DMS153 treated with DMSO at 0.1 percent for 48 hours (cell line): ENCODE results near the gene NFYA.

Experiments used
- DNase-seq: peaks from one replicate; lab custom pipeline; 2025; ENCODE audit not compliant: unreplicated experiment; lab: John Stamatoyannopoulos, UW

NFYA gene

GRCh38 chr6:41046084-41046483, 26.7 kb upstream of the NFYA start:
- DNase-seq, result no peak

- no peak for DNase-seq
These were observed 25.5 kb upstream of the NFYA start for GRCh38 chr6:41047306-41047705.

GRCh38 chr6:41047745-41048732, 24.7 kb upstream of the NFYA start:
- DNase-seq, result no peak

- no peak for DNase-seq
These were observed 23.3 kb upstream of the NFYA start for GRCh38 chr6:41049521-41049920.

GRCh38 chr6:41049955-41050354, 22.8 kb upstream of the NFYA start:
- no peak for DNase-seq

DNA sequence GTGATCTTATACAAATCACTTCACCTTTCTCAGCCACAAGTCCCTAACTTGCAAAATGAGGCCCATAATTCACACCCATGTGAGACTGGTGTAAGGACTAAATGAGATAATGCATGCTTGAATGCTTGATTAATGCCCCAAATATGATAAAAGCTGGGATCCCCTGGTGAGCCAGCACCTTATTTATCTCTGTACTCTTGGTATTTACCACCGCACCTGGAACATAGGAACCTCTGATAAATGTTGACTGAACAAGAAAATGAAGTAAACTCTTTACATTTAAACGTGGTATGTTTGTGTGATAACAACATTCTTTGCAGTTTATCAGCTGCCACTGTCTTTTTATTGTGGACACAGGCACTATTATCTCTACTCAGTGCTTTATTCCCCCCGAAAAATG, 22.2 kb upstream of the NFYA start:
- no peak for DNase-seq

- no peak for DNase-seq
These were observed 20.9 kb upstream of the NFYA start for GRCh38 chr6:41051873-41052272.

DNA sequence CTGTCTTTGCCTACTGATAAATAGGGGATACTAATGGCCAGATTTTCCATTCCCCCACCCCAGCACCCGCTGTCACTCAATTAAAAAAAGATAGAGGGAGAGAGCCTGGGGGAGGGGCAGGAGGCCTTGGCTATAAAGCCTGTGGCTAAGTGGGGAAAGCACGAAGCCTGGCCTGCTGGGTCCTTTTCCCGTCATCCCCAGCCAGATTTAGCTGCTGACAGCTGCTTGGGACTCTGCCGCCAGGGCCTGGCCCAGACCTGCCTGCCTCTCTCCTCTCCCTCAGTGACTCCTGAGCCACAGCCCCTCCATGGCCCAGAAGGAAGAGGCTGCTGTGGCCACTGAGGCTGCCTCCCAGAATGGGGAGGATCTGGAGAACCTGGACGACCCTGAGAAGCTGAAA, 19.7 kb upstream of the NFYA start, which contains the start of gene APOBEC2:
APOBEC2 (plus strand) TSS at position 162 of the 400 bp plus-strand sequence; CDS start at position 308, 146 bp downstream.
- DNase-seq, result no peak

DNA sequence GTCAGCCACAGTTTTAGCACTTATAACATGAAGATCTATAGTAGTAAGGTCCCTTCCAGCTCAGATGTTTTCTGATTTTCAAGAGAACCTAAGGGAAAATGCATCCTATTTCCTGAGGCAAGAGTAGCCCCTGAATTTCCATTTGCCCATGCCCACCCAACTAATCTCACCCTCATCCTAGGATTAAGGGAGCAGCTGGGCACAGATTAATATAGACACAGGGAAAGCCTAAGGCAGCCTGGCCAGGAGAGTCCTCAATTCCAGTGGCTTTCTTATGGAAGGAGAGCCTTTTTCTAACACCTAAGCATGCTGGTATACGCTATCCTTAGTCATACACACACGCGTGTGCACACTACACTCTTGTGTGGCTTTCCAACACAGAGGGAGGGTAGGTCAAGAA, 18.3 kb upstream of the NFYA start:
- DNase-seq, result no peak

DNA sequence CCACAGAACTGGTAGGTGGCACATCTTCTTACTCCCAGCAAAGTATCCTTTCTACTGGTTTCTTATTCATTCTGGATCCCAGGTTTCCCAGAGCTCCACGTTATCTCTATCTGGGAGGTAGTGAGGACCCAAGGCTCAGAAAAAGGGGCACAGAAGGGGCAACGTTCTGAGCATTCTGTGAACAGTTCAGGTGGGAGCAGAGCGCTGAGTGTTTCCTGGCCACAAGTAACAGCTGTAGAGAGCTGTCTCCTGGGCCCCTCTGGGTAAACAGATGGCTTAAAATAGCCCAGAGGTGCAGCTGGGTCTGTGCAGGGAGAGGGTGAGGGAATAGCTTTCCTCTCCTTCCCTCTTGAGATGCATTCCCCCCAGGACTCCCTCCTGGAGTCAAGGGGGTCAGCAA, 17.6 kb upstream of the NFYA start:
- no peak for DNase-seq

DNA sequence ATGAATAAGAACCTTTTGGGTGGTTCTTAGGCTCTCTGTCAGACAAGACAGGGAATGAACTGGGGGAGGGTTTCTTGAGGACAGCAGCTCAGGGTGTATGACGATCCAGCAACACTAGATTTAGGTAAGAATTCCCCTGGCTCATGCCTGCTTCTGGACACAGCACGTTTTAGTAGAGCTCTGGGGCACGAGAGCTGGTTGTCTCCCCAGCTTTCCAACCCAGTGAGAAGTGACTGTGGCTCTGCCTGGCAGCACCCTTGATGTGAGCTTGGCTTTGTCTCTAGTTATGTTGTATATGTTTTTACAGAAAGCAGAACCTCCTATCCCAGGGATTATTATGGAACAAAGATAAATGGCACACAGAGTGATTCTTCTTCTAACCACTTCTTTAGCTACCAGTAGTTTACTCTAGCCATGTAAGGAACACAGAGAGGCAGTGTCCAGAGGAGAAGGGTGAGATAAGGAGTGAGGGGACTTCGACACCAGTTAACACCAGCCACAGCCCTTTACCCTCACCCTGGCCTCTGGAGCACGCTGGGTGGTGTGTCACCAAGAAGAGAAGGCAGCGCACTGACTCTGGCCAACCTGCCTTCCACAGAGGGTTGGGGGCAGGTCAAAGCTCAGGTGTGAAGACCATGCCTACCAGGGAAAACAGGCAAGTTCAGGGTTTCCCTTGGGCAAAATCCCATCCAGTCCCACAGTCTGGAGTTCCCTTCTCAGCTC, 15.8 kb upstream of the NFYA start:
- no peak for DNase-seq

- no peak for DNase-seq
These were observed 14.0 kb upstream of the NFYA start for GRCh38 chr6:41058783-41059181.

DNA sequence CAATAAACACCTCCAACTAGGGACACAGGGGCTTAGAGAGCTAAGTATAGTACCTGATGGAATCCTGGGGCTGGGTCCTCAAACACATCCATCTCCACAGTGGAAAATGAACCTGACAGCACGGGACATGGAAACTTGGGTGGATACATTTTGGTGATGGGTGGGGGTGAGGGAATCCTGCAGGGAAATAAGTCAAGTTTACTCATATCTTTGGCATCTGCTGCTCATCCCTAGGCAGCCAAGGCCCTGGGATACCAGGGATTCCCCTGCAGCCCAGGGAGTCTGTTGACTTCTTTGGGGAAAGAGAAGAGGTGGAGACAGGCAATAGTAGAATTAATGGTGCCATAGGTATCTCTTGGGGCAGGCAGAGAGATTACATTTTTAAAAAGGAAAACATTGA, 13.2 kb upstream of the NFYA start:
- no peak for DNase-seq

DNA sequence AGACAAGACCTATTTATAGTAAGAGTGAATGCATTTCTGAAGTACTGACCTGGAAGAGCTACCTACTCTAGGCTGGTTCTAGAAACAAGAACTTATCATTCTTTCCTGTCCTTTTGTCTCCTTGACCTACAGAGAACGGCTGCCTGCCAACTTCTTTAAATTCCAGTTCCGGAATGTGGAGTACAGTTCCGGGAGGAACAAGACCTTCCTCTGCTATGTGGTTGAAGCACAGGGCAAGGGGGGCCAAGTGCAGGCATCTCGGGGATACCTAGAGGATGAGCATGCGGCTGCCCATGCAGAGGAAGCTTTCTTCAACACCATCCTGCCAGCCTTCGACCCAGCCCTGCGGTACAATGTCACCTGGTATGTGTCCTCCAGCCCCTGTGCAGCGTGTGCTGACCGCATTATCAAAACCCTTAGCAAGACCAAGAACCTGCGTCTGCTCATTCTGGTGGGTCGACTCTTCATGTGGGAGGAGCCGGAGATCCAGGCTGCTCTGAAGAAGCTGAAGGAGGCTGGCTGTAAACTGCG, 11.5 kb upstream of the NFYA start:
- DNase-seq, result no peak

GRCh38 chr6:41062056-41062455, 10.7 kb upstream of the NFYA start:
- no peak for DNase-seq

- no peak for DNase-seq
These were observed 8.9 kb upstream of the NFYA start for GRCh38 chr6:41063884-41064285.

DNA sequence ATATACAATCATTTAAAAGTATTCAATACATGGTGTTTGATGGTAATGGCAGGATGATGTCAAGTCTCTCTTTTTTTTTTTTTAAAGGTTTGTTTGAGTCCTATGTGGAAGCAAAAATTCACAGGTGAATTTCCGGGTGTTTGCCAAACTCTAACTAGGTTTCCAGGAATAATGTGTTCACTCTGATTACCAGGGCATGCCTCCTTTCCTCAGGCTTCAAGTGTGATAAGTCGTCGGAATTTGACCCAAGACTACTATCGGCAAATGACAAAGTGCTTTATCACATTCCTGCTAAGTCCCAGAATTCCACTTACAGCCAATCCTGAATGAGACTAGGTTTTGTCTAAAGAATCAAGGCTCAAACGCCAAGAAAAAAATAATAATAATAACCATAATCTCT, 7.9 kb upstream of the NFYA start:
- DNase-seq, result no peak

DNA sequence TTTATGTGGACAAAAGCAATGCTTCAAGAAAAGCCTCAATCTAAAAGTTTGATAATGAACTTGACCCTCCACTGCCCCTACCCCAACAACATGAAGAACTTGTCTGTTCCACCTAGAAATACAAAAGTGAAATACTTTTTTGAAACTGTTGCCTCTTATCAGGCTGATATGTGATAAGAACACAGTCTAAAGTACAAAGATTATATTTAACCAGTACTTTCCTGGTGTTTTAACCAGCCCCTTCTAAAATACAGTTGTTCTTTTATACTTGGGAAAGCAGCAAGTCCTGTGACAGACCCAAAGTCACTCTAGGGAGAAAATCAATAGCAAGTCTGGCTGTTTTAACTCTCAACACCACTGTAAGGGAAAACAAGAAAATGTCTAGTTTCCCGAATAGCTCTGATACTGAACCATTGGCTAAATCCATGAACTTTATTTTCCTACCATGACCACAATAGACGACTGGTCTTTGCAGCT, 7.2 kb upstream of the NFYA start:
- no peak for DNase-seq

DNA sequence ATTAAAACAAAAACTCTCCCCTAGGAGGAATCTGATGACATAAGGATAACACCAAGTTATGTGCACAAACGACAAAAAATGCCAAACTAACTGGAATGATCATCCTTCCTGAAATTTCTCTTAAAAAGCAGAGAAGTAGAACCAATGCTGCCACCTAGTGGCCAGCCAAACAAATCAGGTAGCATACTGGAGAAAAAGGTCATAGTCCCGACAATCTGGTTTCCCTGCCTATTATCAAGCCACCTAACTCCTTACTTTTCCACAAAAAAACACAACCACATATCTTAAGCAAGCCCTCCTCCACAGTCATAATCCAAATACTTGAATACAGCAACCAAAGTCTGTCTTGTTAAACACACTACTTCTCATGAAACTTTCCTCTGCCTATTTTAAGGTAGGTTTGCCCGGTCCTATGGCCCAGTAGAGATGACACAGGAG, 5.9 kb upstream of the NFYA start:
- DNase-seq, result peak; percentile 72

DNA sequence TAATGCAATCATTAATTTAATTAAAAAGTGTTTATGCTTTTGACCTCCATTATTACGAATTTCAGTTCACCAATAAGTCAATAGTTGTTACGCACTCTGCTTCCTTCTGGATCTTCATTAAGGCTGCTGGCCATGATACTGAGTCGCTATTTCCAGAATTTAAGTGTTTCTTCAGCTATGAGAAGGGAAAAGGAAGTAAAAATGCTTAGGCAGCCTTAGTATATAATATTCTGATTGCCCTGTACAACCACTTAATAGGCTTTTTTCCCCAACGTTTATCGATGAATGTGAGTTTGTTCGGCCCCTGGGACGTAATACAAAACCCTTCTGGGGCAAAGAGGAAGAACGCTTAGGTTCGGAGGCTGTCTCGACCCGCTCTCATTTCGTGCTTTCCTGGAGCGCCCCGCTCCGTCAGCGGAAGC, 1.3 kb upstream of the NFYA start:
- no peak for DNase-seq
